H7 (cell line): ENCODE data around the gene ZEB2. TPM values are rescaled to one million over a fixed set of nuclear protein-coding genes. Genes with fewer than 3 reads are reported as not detected.

Experiments used
- DNase-seq: peaks from one replicate; pipeline ENCODE4 v3.0.0; 2012
- H3K27me3 ChIP-seq: 2 replicates; pipeline ENCODE4 v1.6.0; 2011; ENCODE audit warnings: mild to moderate bottlenecking, low read length; ENCODE audit not compliant: control insufficient read depth, insufficient read depth
- H3K36me3 ChIP-seq: replicated peaks from 2 replicates; pipeline ENCODE4 v1.5.1; 2011; ENCODE audit warnings: low read length; ENCODE audit not compliant: control insufficient read depth, insufficient read depth
- H3K4me3 ChIP-seq: 2 replicates; pipeline ENCODE4 v1.5.1; 2011; ENCODE audit warnings: low read depth, mild to moderate bottlenecking, control low read depth, low read length, moderate library complexity; ENCODE audit not compliant: insufficient read depth
- total RNA-seq: library from RNA; depleted of rRNA; stranded (reverse); fragments of >200 nt; shearing (Covaris generic); gene quantifications from 2 replicates; pipeline ENCODE4 v1.2.3, GENCODE V29; 2014

The ZEB2 gene
- total RNA-seq, 1 experiment from 2014 or later = 6.3 TPM

GRCh38 chr2:144512470-144512869, 7.4 kb downstream of the ZEB2 start:
- Histone ChIP-seq H3K4me3 (no peak overlapping the region), H3K27me3 (peaks cover 74% of the 10 kb centered on the region), H3K36me3 (no peaks in the 10 kb centered on the region)
- no peak for DNase-seq

GRCh38 chr2:144511937-144512336, 8.0 kb downstream of the ZEB2 start:
- Histone ChIP-seq H3K27me3 (peaks cover 69% of the 10 kb centered on the region), H3K36me3 (no peaks in the 10 kb centered on the region), H3K4me3 (no peak overlapping the region)
- DNase-seq = no peak

- H3K4me3 ChIP-seq = no peak overlapping the region
- no peaks in the 10 kb centered on the region for H3K36me3 ChIP-seq
- H3K27me3 ChIP-seq = peaks cover 66% of the 10 kb centered on the region
- DNase-seq = no peak
These were observed 8.6 kb downstream of the ZEB2 start for GRCh38 chr2:144511226-144511810.

GRCh38 chr2:144510294-144510991, 9.5 kb downstream of the ZEB2 start:
- Histone ChIP-seq H3K27me3 (peaks cover 59% of the 10 kb centered on the region), H3K4me3 (no peak overlapping the region), H3K36me3 (no peaks in the 10 kb centered on the region)
- peak; percentile 73 for DNase-seq

GRCh38 chr2:144509879-144510221, 10.1 kb downstream of the ZEB2 start:
- no peak for DNase-seq
- no peak overlapping the region for H3K4me3 ChIP-seq
- no peaks in the 10 kb centered on the region for H3K36me3 ChIP-seq
- H3K27me3 ChIP-seq = peaks cover 53% of the 10 kb centered on the region

GRCh38 chr2:144509001-144509878, 10.7 kb downstream of the ZEB2 start:
- no peak overlapping the region for H3K4me3 ChIP-seq
- peaks cover 47% of the 10 kb centered on the region for H3K27me3 ChIP-seq
- DNase-seq = no peak
- H3K36me3 ChIP-seq = no peaks in the 10 kb centered on the region

- Histone ChIP-seq H3K36me3 (no peaks in the 10 kb centered on the region), H3K4me3 (no peak overlapping the region), H3K27me3 (peaks cover 37% of the 10 kb centered on the region)
- DNase-seq = no peak
These were observed 11.6 kb downstream of the ZEB2 start for GRCh38 chr2:144508172-144508851.

- Histone ChIP-seq H3K27me3 (peaks cover 30% of the 10 kb centered on the region), H3K4me3 (no peak overlapping the region), H3K36me3 (no peaks in the 10 kb centered on the region)
- no peak for DNase-seq
These were observed 12.3 kb downstream of the ZEB2 start for GRCh38 chr2:144507441-144508171.

- Histone ChIP-seq H3K36me3 (no peaks in the 10 kb centered on the region), H3K4me3 (no peak overlapping the region), H3K27me3 (peaks cover 13% of the 10 kb centered on the region; the same call in 1 of the 2 replicates)
- DNase-seq = no peak
These were observed 14.6 kb downstream of the ZEB2 start for GRCh38 chr2:144505245-144505831.

GRCh38 chr2:144504218-144504641, 15.7 kb downstream of the ZEB2 start:
- Histone ChIP-seq H3K27me3 (peaks cover 7% of the 10 kb centered on the region; the same call in 1 of the 2 replicates), H3K4me3 (no peak overlapping the region), H3K36me3 (no peaks in the 10 kb centered on the region)
- no peak for DNase-seq

GRCh38 chr2:144503242-144503641, 16.7 kb downstream of the ZEB2 start:
- H3K27me3 ChIP-seq = peaks cover 2% of the 10 kb centered on the region; the same call in 1 of the 2 replicates

GRCh38 chr2:144502369-144502768, 17.6 kb downstream of the ZEB2 start:
- Histone ChIP-seq H3K4me3 (no peak overlapping the region), H3K36me3 (no peaks in the 10 kb centered on the region), H3K27me3 (no peaks in the 10 kb centered on the region; the same call in 1 of the 2 replicates)
- DNase-seq = no peak

More at GRCh38 chr2:144503242-144503641, 16.7 kb downstream of the ZEB2 start:
- Histone ChIP-seq H3K36me3 (no peaks in the 10 kb centered on the region), H3K4me3 (no peak overlapping the region)
- DNase-seq = no peak

GRCh38 chr2:144501627-144502026, 18.3 kb downstream of the ZEB2 start:
- no peak overlapping the region for H3K4me3 ChIP-seq
- DNase-seq = no peak
- no peaks in the 10 kb centered on the region for H3K27me3 ChIP-seq
- no peaks in the 10 kb centered on the region for H3K36me3 ChIP-seq
